HepG2 (cell line): ENCODE data around the gene NUDT6. TPM values are rescaled to one million over a fixed set of nuclear protein-coding genes. Genes with fewer than 3 reads are reported as not detected.
A peak's percentile ranks its signal among the peaks of the same experiment; 100 is the strongest.

Source experiments
- ATAC-seq: fragments of 200-7000 bp; cut with Tn5 transposase; 3 replicates; pipeline ENCODE4 v1.9.1; 2020; ENCODE audit warnings: mild to moderate bottlenecking, moderate library complexity
- BruUV-seq: library from RNA; stranded (reverse); fragments of 400-500 nt; replicated peaks from 2 replicates; lab custom pipeline; 2021; lab: Mats Ljungman, UMichigan
- CTCF ChIA-PET: fragments of 300-600 bp; formaldehyde crosslinking; extraction: SDS; loops from one replicate; lab custom pipeline; 2021; ENCODE audit warnings: low total read pairs, inconsistent platforms, low intra/inter-chr PET ratio; lab: Yijun Ruan, JAX
- POLR2A ChIA-PET: fragments of 350-600 bp; sonication (Branson Sonifier 250); formaldehyde crosslinking; loops from one replicate; lab custom pipeline; 2020; ENCODE audit warnings: antibody characterized with exemption, inconsistent platforms; lab: Yijun Ruan, JAX
- DNase-seq: peaks from one replicate; pipeline ENCODE4 v3.0.0-alpha.2; 2015; ENCODE audit warnings: low spot score
- FAIRE-seq: peaks from 3 replicates; lab custom pipeline; 2011; peaks lifted over from hg19 to GRCh38; lab: Jason Lieb, UNC
- H2AFZ ChIP-seq: one replicate; pipeline ENCODE4 v1.6.1; 2011; ENCODE audit warnings: low read length, inconsistent platforms
- H3K27ac ChIP-seq: fragments of 300-600 bp; 3 replicates; pipeline ENCODE4 v1.8.0; 2011; ENCODE audit warnings: mixed run types, mild to moderate bottlenecking, mixed read lengths, low read length, inconsistent platforms; ENCODE audit not compliant: insufficient read depth; ENCODE audit errors: extremely low read length
- H3K27me3 ChIP-seq, 2 experiments: fragments of 200-600 bp in 1 of 2; 2 replicates in 1 of 2; 3 replicates in 1 of 2; pipeline versions ENCODE4 v1.6.0 to v1.8.0; 2011; ENCODE audit warnings: low read length in 2 of 2, mild to moderate bottlenecking in 2 of 2, moderate library complexity in 2 of 2, inconsistent platforms in 1 of 2; ENCODE audit not compliant: insufficient read depth in 2 of 2, control insufficient read depth in 1 of 2
- H3K36me3 ChIP-seq, 2 experiments: fragments of 200-600 bp in 1 of 2; replicated peaks in 1 of 2; 2 replicates in 1 of 2; 3 replicates in 1 of 2; pipeline versions ENCODE4 v1.5.1 to v1.8.0; 2011; ENCODE audit warnings: low read length in 2 of 2, inconsistent platforms in 1 of 2; ENCODE audit not compliant: insufficient read depth in 2 of 2, control insufficient read depth in 1 of 2
- H3K4me1 ChIP-seq: 2 replicates; pipeline ENCODE4 v1.5.1; 2012; ENCODE audit warnings: low read length, inconsistent platforms; ENCODE audit not compliant: insufficient read depth
- H3K4me2 ChIP-seq: 2 replicates; pipeline ENCODE4 v1.6.0; 2011; ENCODE audit warnings: low read depth, low read length, inconsistent platforms
- H3K4me3 ChIP-seq, 3 experiments: fragments of 200-600 bp in 1 of 3; sonication (generic), shearing (Covaris generic) in 1 of 3; replicated peaks in 1 of 3; 2 replicates each; pipeline ENCODE4 v1.5.1; 2011 to 2016; ENCODE audit warnings: low read length in 3 of 3, inconsistent platforms in 2 of 3, low read depth in 2 of 3, mild to moderate bottlenecking in 2 of 3, control low read depth in 1 of 3, mixed read lengths in 1 of 3; ENCODE audit not compliant: insufficient read depth in 1 of 3
- H3K79me2 ChIP-seq: one replicate; pipeline ENCODE4 v1.6.1; 2011; ENCODE audit warnings: low read length, inconsistent platforms; ENCODE audit not compliant: insufficient read depth
- H3K9ac ChIP-seq: 2 replicates; pipeline ENCODE4 v1.6.0; 2011; ENCODE audit warnings: mild to moderate bottlenecking, low read depth, low read length, inconsistent platforms; ENCODE audit not compliant: insufficient read depth
- H3K9me3 ChIP-seq: 2 replicates; pipeline ENCODE4 v1.5.1; 2012; ENCODE audit warnings: mild to moderate bottlenecking, low read length
- H4K20me1 ChIP-seq: 2 replicates; pipeline ENCODE4 v1.6.0; 2011; ENCODE audit warnings: inconsistent platforms, mild to moderate bottlenecking, low read length, moderate library complexity; ENCODE audit not compliant: insufficient read depth
- GMEB2 ChIP-seq: IDR thresholded peaks from 2 replicates; pipeline ENCODE4 v1.6.1; 2016; ENCODE audit warnings: missing biosample characterization, missing genetic modification reagents, low read depth
- SNAI1 ChIP-seq: sonication (generic); formaldehyde crosslinking; IDR thresholded peaks from 2 replicates; pipeline ENCODE4 v1.5.0; 2020; ENCODE audit warnings: mild to moderate bottlenecking, missing genetic modification reagents, borderline replicate concordance
- ZNF180 ChIP-seq: sonication (generic); formaldehyde crosslinking; IDR thresholded peaks from 2 replicates; pipeline ENCODE4 v1.4.0; 2020; ENCODE audit warnings: low read depth, missing genetic modification reagents, borderline replicate concordance
- ZNF207 ChIP-seq: fragments of 450-650 bp; IDR thresholded peaks from 2 replicates; pipeline ENCODE4 v1.6.1; 2016; ENCODE audit warnings: antibody characterized with exemption, borderline replicate concordance
- ZNF776 ChIP-seq: sonication (generic); formaldehyde crosslinking; IDR thresholded peaks from 2 replicates; pipeline ENCODE4 v1.4.0; 2020; ENCODE audit warnings: mild to moderate bottlenecking, missing genetic modification reagents
- WGBS: methylation state at CpG from one replicate; pipeline ENCODE4 v1.1.6; 2017; ENCODE audit warnings: low lambda C conversion rate; 5-methylcytosine and 5-hydroxymethylcytosine counted together
- in situ Hi-C: cut with HindIII; loops from 2 replicates; pipeline ENCODE4 v1.10.0; 2017; ENCODE audit warnings: low pct_unique_long_range_greater_than_20kb; ENCODE audit not compliant: extremely low pct_ligation_motif_present
- intact Hi-C: fragments of 100-400 bp; cut with micrococcal nuclease; formaldehyde crosslinking; loops from one replicate; pipeline ENCODE4 v1.10.0; 2022; ENCODE audit not compliant: unreplicated experiment
- polyA plus RNA-seq, 8 experiments: library from polyadenylated mRNA; depleted of rRNA in 3 of 8; stranded (reverse) in 7 of 8; unstranded in 1 of 8; fragments of >200 nt; fragmentation: Illumina TruSeq in 4 of 8; extraction: Trizol in 4 of 8; gene quantifications; 2 replicates each; pipeline versions ENCODE4 v1.2.1 to v1.2.3, GENCODE V29; 2011 to 2016; ENCODE audit warnings: low read depth in 4 of 8, missing spikeins in 1 of 8, mixed read lengths in 1 of 8; ENCODE audit not compliant: insufficient read depth in 1 of 8
- total RNA-seq, 5 experiments: library from RNA; depleted of rRNA; stranded (reverse); fragments of >200 nt; fragmentation: Illumina TruSeq; extraction: Trizol; gene quantifications; 2 replicates each; pipeline ENCODE4 v1.2.3, GENCODE V29; 2016; ENCODE audit warnings: low read depth in 1 of 5

NUDT6 gene
- total and polyA plus RNA-seq, 2 of the 13 experiments (the other 11 are each of a cell fraction or from before 2014, with no cell fraction given): 4.8 to 8.3 TPM

GRCh38 chr4:122854447-122855352 lies 67.7 kb downstream of the NUDT6 start:
- no peaks in the 10 kb centered on the region for H3K79me2 ChIP-seq
- 10% methylated on average over 10 of the region's 10 CpGs for WGBS

More at GRCh38 chr4:122854447-122855352, 67.7 kb downstream of the NUDT6 start:
- DNase-seq: no peak
- peak overlapping the region; percentile 58 for H2AFZ ChIP-seq
- POLR2A ChIA-PET: interaction anchor here (0.7 kb wide), 1 partner anchor 9 kb away, joined by 3 read pairs; no protein-coding TSS in a partner anchor
- H3K27ac ChIP-seq: no peak overlapping the region
- H3K4me3 ChIP-seq: peak overlapping the region; percentile 25 to 36 (median 27); a peak in 5 of 6 replicates
- no peak for TF ChIP-seq ZNF776 (CRISPR knock-in tag)
- TF ChIP-seq GMEB2: no peak
- no peak for TF ChIP-seq SNAI1 (CRISPR knock-in tag)
- no peak for TF ChIP-seq ZNF207
- TF ChIP-seq ZNF180 (CRISPR knock-in tag): no peak
- TF ChIP-seq, all 625 proteins: peak for 0
- H3K4me1 ChIP-seq: peaks cover 27% of the 10 kb centered on the region
- peak; percentile 78 for ATAC-seq
- BruUV-seq: no TSS peak
- FAIRE-seq: no peak
- peak overlapping the region; percentile 79 for H3K4me2 ChIP-seq
- H3K36me3 ChIP-seq: no peaks in the 10 kb centered on the region
- H3K27me3 ChIP-seq: no peaks in the 10 kb centered on the region; a peak in 1 of 5 replicates
- no peaks in the 10 kb centered on the region for H3K9me3 ChIP-seq
- no peaks in the 10 kb centered on the region for H4K20me1 ChIP-seq
- in situ Hi-C loops (no loop called here), intact Hi-C loops (no loop called here)
- H3K9ac ChIP-seq: no peak overlapping the region
- CTCF ChIA-PET: no interaction called here
